Osteoblast (primary cell): ENCODE data around the gene MAPRE3. TPM values are rescaled to one million over a fixed set of nuclear protein-coding genes. Genes with fewer than 3 reads are reported as not detected.

ENCODE experiments used
- DNase-seq: peaks from one replicate; pipeline ENCODE4 v3.0.0; 2011; ENCODE audit warnings: low spot score, mixed read lengths; ENCODE audit not compliant: insufficient read length; ENCODE audit errors: missing footprints
- H2AFZ ChIP-seq: 2 replicates; pipeline ENCODE4 v1.6.0; 2011; ENCODE audit warnings: mild to moderate bottlenecking, low read length
- H3K27ac ChIP-seq: 2 replicates; pipeline ENCODE4 v1.5.1; 2011; ENCODE audit warnings: mild to moderate bottlenecking, low read depth, low read length, moderate library complexity
- H3K27me3 ChIP-seq: 2 replicates; pipeline ENCODE4 v1.6.0; 2012; ENCODE audit warnings: mild to moderate bottlenecking, control low read depth, inconsistent platforms, low read length, moderate library complexity; ENCODE audit not compliant: insufficient read depth
- H3K36me3 ChIP-seq: 2 replicates; pipeline ENCODE4 v1.5.1; 2011; ENCODE audit warnings: mild to moderate bottlenecking, low read length, control low read depth, moderate library complexity; ENCODE audit not compliant: insufficient read depth
- H3K4me1 ChIP-seq: 2 replicates; pipeline ENCODE4 v1.5.1; 2011; ENCODE audit warnings: mild to moderate bottlenecking, low read length, control low read depth, moderate library complexity; ENCODE audit not compliant: insufficient read depth
- H3K4me2 ChIP-seq: 2 replicates; pipeline ENCODE4 v1.6.0; 2011; ENCODE audit warnings: mild to moderate bottlenecking, low read length; ENCODE audit not compliant: insufficient read depth
- H3K4me3 ChIP-seq: fragments of 200-600 bp; sonication (generic); 3 replicates; pipeline ENCODE4 v1.5.1; 2012; ENCODE audit warnings: mild to moderate bottlenecking, low read length, inconsistent platforms; ENCODE audit not compliant: insufficient read depth
- H3K79me2 ChIP-seq: 2 replicates; pipeline ENCODE4 v1.6.0; 2012; ENCODE audit warnings: mild to moderate bottlenecking, low read length, control low read depth, inconsistent platforms; ENCODE audit not compliant: insufficient read depth
- H3K9me3 ChIP-seq: 2 replicates; pipeline ENCODE4 v1.5.1; 2011; ENCODE audit warnings: low read depth, low read length, control low read depth
- H4K20me1 ChIP-seq: 2 replicates; pipeline ENCODE4 v1.6.0; 2012; ENCODE audit warnings: mild to moderate bottlenecking, low read length, control low read depth; ENCODE audit not compliant: insufficient read depth
- CTCF ChIP-seq: IDR thresholded peaks from 2 replicates; pipeline ENCODE4 v1.5.1; 2011; ENCODE audit warnings: mild to moderate bottlenecking, low read depth, low read length, moderate library complexity; ENCODE audit errors: extremely low read depth
- total RNA-seq: library from RNA; depleted of rRNA; stranded (reverse); fragments of >200 nt; gene quantifications from 2 replicates; pipeline ENCODE4 v1.2.3, GENCODE V29; 2012

Gene MAPRE3
- total RNA-seq, 1 donor: 6.5 TPM

GRCh38 chr2:26954135-26954534, 16.3 kb upstream of the MAPRE3 start:
- no peaks in the 10 kb centered on the region for H4K20me1 ChIP-seq
- H3K27ac ChIP-seq: no peak overlapping the region
- H3K4me2 ChIP-seq: no peak overlapping the region
- peaks cover 79% of the 10 kb centered on the region for H3K27me3 ChIP-seq
- H3K36me3 ChIP-seq: no peaks in the 10 kb centered on the region
- no peaks in the 10 kb centered on the region for H3K79me2 ChIP-seq
- H2AFZ ChIP-seq: no peak overlapping the region
- no peaks in the 10 kb centered on the region for H3K4me1 ChIP-seq
- no peaks in the 10 kb centered on the region for H3K9me3 ChIP-seq
- TF ChIP-seq CTCF: no peak
- no peak overlapping the region for H3K4me3 ChIP-seq
- no peak for DNase-seq

GRCh38 chr2:26957041-26957440, 13.4 kb upstream of the MAPRE3 start:
- Histone ChIP-seq H2AFZ (no peak overlapping the region), H3K4me3 (no peak overlapping the region), H3K27me3 (peaks cover 79% of the 10 kb centered on the region), H3K4me1 (no peaks in the 10 kb centered on the region), H3K27ac (no peak overlapping the region), H3K4me2 (no peak overlapping the region), H4K20me1 (no peaks in the 10 kb centered on the region), H3K79me2 (no peaks in the 10 kb centered on the region), H3K36me3 (no peaks in the 10 kb centered on the region), H3K9me3 (no peaks in the 10 kb centered on the region)
- no peak for DNase-seq
- TF ChIP-seq CTCF: no peak

- no peaks in the 10 kb centered on the region for H3K79me2 ChIP-seq
- H3K36me3 ChIP-seq: no peaks in the 10 kb centered on the region
- H3K27ac ChIP-seq: no peak overlapping the region
- peaks cover 74% of the 10 kb centered on the region for H3K27me3 ChIP-seq
- no peaks in the 10 kb centered on the region for H3K4me1 ChIP-seq
- H3K4me2 ChIP-seq: no peak overlapping the region
- no peak overlapping the region for H3K4me3 ChIP-seq
- no peak for TF ChIP-seq CTCF
- H2AFZ ChIP-seq: no peak overlapping the region
- DNase-seq: no peak
- H4K20me1 ChIP-seq: no peaks in the 10 kb centered on the region
- H3K9me3 ChIP-seq: no peaks in the 10 kb centered on the region
These were observed 12.9 kb upstream of the MAPRE3 start for GRCh38 chr2:26957534-26957933.

GRCh38 chr2:26959331-26959730, 11.1 kb upstream of the MAPRE3 start:
- no peaks in the 10 kb centered on the region for H3K36me3 ChIP-seq
- no peak overlapping the region for H3K4me3 ChIP-seq
- no peak for TF ChIP-seq CTCF
- no peaks in the 10 kb centered on the region for H3K79me2 ChIP-seq
- H3K9me3 ChIP-seq: no peaks in the 10 kb centered on the region
- no peak overlapping the region for H3K27ac ChIP-seq
- peaks cover 58% of the 10 kb centered on the region for H3K27me3 ChIP-seq
- H2AFZ ChIP-seq: no peak overlapping the region
- H4K20me1 ChIP-seq: no peaks in the 10 kb centered on the region
- H3K4me2 ChIP-seq: no peak overlapping the region
- no peaks in the 10 kb centered on the region for H3K4me1 ChIP-seq
- DNase-seq: no peak
